ENCODE results near the gene VIL1.

VIL1 gene

DNA sequence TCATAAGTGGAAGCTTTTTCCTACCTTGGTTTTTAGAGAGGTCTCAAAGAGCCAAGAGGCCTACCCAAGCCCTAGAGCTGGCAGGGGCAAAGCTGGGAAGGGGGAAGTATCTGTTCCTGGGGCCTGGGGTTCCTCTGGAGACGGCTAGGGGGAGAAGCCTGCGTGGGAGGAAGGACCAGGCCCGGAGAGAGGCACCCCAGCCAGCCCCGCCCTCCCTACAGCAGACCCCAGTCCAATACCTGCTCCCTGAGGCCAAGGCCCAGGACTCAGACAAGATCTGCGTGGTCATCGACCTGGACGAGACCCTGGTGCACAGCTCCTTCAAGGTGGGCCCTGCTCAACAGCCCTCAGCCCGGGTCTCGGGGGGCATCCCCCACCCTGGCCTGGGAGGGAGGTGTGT, 17.0 kb upstream of the VIL1 start:
- no peak for DNase-seq (ENCODE audit: extremely low read depth, insufficient read length)
- Histone ChIP-seq H3K27me3 (replicated peaks; ENCODE audit: control insufficient read depth, insufficient read depth, low read length) (no peaks in the 10 kb centered on the region), H3K4me3 (replicated peaks; ENCODE audit: low read depth, low read length) (peak overlapping the region; percentile 8), H3K36me3 (ENCODE audit: control insufficient read depth, insufficient read depth, low read length) (peaks cover 11% of the 10 kb centered on the region)
- TF ChIP-seq CTCF (IDR thresholded peaks at IDR 0.05; ENCODE audit: insufficient read depth, low read length, poor library complexity, severe bottlenecking) = no peak

- Histone ChIP-seq H3K27me3 (replicated peaks; ENCODE audit: control insufficient read depth, insufficient read depth, low read length) (no peaks in the 10 kb centered on the region), H3K36me3 (ENCODE audit: control insufficient read depth, insufficient read depth, low read length) (peaks cover 11% of the 10 kb centered on the region), H3K4me3 (replicated peaks; ENCODE audit: low read depth, low read length) (no peak overlapping the region)
- no peak for DNase-seq (ENCODE audit: extremely low read depth, insufficient read length)
- no peak for TF ChIP-seq CTCF (IDR thresholded peaks at IDR 0.05; ENCODE audit: insufficient read depth, low read length, poor library complexity, severe bottlenecking)
These were observed 16.4 kb upstream of the VIL1 start for GRCh38 chr2:218402491-218402901.

- TF ChIP-seq CTCF (IDR thresholded peaks at IDR 0.05; ENCODE audit: insufficient read depth, low read length, poor library complexity, severe bottlenecking) = no peak
- Histone ChIP-seq H3K4me3 (replicated peaks; ENCODE audit: low read depth, low read length) (no peak overlapping the region), H3K27me3 (replicated peaks; ENCODE audit: control insufficient read depth, insufficient read depth, low read length) (no peaks in the 10 kb centered on the region), H3K36me3 (ENCODE audit: control insufficient read depth, insufficient read depth, low read length) (peaks cover 11% of the 10 kb centered on the region)
- no peak for DNase-seq (ENCODE audit: extremely low read depth, insufficient read length)
These were observed 16.0 kb upstream of the VIL1 start for GRCh38 chr2:218402911-218403411.

GRCh38 chr2:218403810-218404209, 15.1 kb upstream of the VIL1 start:
- no peak for TF ChIP-seq CTCF (IDR thresholded peaks at IDR 0.05; ENCODE audit: insufficient read depth, low read length, poor library complexity, severe bottlenecking)
- H3K36me3 ChIP-seq (ENCODE audit: control insufficient read depth, insufficient read depth, low read length) = peaks cover 11% of the 10 kb centered on the region
- H3K27me3 ChIP-seq (replicated peaks; ENCODE audit: control insufficient read depth, insufficient read depth, low read length) = no peaks in the 10 kb centered on the region
- no peak overlapping the region for H3K4me3 ChIP-seq (replicated peaks; ENCODE audit: low read depth, low read length)
- DNase-seq (ENCODE audit: extremely low read depth, insufficient read length) = no peak

GRCh38 chr2:218404351-218405085, 14.4 kb upstream of the VIL1 start:
- DNase-seq (ENCODE audit: extremely low read depth, insufficient read length) = no peak
- no peak overlapping the region for H3K4me3 ChIP-seq (replicated peaks; ENCODE audit: low read depth, low read length)
- no peaks in the 10 kb centered on the region for H3K27me3 ChIP-seq (replicated peaks; ENCODE audit: control insufficient read depth, insufficient read depth, low read length)
- peaks cover 11% of the 10 kb centered on the region for H3K36me3 ChIP-seq (ENCODE audit: control insufficient read depth, insufficient read depth, low read length)
- no peak for TF ChIP-seq CTCF (IDR thresholded peaks at IDR 0.05; ENCODE audit: insufficient read depth, low read length, poor library complexity, severe bottlenecking)

All from GM06990 (cell line).